ENCODE results near the gene SCD5.
A peak's percentile ranks its signal among the peaks of the same experiment; 100 is the strongest.

SCD5 gene

GRCh38 chr4:82785611-82786400 lies 12.8 kb downstream of the SCD5 start:
- TF ChIP-seq, protein P1, sequence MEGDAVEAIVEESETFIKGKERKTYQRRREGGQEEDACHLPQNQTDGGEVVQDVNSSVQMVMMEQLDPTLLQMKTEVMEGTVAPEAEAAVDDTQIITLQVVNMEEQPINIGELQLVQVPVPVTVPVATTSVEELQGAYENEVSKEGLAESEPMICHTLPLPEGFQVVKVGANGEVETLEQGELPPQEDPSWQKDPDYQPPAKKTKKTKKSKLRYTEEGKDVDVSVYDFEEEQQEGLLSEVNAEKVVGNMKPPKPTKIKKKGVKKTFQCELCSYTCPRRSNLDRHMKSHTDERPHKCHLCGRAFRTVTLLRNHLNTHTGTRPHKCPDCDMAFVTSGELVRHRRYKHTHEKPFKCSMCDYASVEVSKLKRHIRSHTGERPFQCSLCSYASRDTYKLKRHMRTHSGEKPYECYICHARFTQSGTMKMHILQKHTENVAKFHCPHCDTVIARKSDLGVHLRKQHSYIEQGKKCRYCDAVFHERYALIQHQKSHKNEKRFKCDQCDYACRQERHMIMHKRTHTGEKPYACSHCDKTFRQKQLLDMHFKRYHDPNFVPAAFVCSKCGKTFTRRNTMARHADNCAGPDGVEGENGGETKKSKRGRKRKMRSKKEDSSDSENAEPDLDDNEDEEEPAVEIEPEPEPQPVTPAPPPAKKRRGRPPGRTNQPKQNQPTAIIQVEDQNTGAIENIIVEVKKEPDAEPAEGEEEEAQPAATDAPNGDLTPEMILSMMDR (conservative IDR thresholded peaks at IDR 0.05), result no peak
- TF ChIP-seq ZFX (IDR thresholded peaks at IDR 0.05), result no peak
- no peak overlapping the region for H3K27ac ChIP-seq

DNA sequence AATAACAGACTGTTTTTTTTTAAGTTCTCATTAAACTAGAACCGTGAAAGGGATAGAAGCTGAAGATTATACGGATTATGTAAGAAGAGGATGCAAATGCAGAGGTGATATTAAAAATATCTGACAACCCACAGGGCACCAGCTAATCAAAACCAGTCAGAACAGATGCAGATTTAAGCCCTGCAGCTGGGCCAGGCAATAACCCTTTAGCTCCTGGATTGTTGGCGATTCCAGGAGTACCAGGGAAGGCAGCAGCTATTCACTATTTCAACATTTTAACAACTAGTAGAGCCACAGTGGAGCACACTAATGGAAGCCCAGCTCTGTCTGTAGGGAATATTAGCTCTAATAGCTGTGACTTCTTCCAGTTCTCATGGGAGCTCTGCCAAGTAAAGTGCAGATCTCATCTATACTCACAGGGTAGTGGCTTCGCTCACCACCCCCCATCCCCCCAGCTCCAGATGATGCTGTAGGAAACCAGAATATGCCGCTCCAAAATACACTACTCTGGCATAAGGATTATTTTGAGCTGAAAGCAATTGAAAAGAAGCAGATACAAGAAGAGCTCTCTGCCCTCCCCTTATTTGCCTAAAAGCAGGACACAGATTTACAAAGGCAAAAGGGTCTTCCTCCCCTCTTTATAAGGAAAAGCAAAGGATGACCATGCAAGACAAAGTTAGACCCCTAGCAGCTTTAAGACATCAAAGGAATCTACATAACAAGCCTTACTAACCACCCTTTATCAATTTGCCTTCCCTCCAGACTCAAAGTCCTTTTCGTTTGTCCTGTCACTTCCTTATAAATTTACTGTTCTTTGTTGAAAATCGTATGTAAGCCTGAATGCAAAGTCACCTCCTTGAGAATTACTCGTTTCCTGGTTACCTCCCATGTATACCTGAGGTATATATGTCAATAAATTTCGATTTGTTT lies 13.7 kb downstream of the SCD5 start:
- no peak for TF ChIP-seq ZFX (IDR thresholded peaks at IDR 0.05)
- TF ChIP-seq, protein P1 (conservative IDR thresholded peaks at IDR 0.05), result no peak
- H3K27ac ChIP-seq, result no peak overlapping the region

DNA sequence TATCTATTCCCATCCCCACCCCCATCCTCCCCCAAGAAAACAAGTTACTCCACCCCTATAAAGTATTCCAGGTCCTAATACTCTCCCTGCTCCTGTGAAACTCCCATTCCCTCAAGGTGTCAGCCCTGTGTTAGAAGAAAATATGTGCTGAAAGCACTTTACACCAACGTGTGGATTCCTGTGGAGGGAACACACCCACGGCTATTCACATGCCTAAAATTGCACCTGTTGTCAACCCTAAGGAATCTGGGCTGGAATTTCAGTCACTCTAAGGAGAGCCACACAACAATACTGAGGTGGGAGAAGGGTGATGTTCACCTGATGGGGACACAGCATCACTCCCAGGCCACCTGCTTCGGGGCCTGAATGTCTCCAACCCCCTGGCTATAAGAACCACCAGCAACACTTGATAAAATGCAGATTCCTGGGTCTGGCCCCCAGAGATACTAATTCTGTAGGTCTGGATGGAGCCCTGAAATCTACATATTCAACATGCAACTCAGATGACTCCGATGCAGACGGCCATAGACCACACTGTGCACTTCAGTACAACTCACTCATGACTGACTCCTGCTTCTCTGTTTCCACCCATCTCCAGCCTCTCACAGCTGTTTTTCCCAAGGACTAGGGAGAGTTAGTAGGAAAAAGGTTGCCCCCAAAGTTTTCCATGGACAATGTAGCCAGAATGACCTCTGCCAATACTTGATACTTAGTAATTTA lies 15.8 kb downstream of the SCD5 start:
- no peak overlapping the region for H3K27ac ChIP-seq
- no peak for TF ChIP-seq ZFX (IDR thresholded peaks at IDR 0.05)
- TF ChIP-seq, protein P1 (conservative IDR thresholded peaks at IDR 0.05), result no peak

GRCh38 chr4:82780752-82781231 lies 17.8 kb downstream of the SCD5 start:
- peak overlapping the region; percentile 2; the same call in 1 of the 2 replicates for H3K27ac ChIP-seq
- TF ChIP-seq, protein P1 (conservative IDR thresholded peaks at IDR 0.05), result no peak
- no peak for TF ChIP-seq ZFX (IDR thresholded peaks at IDR 0.05)

GRCh38 chr4:82780170-82780751 lies 18.3 kb downstream of the SCD5 start:
- TF ChIP-seq, protein P1 (conservative IDR thresholded peaks at IDR 0.05), result no peak
- no peak for TF ChIP-seq ZFX (IDR thresholded peaks at IDR 0.05)
- H3K27ac ChIP-seq, result no peak overlapping the region

DNA sequence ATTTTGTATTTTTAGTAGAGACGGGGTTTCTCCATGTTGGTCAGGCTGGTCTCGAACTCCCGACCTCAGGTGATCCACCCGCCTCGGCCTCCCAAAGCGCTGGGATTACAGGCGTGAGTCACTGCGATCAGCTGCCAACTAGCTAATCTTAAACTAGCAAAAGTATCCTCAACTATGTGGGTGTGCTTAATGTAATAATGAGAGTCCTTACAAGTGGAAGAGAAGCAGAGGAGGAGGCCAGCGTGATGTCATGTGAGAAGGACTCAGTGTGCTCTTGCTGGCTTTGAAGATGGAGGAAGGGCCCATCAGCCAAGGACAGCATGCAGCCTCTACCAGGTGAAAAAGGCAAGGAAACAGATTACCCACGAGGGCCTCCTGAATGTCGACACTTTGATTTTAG lies 19.6 kb downstream of the SCD5 start:
- no peak overlapping the region for H3K27ac ChIP-seq
- TF ChIP-seq ZFX (IDR thresholded peaks at IDR 0.05), result no peak
- TF ChIP-seq, protein P1 (conservative IDR thresholded peaks at IDR 0.05), result no peak
